DOHH2 (cell line): Measurements from ENCODE around the gene SERINC3.

Source experiments
- CTCF ChIP-seq: fragments of 200-600 bp; sonication (generic); IDR thresholded peaks from one replicate; pipeline ENCODE4 v1.5.1; 2014; ENCODE audit warnings: antibody characterized with exemption, mild to moderate bottlenecking, low read depth, low read length; ENCODE audit not compliant: poor library complexity, severe bottlenecking
- EZH2phosphoT487 ChIP-seq: fragments of 200-600 bp; sonication (generic); IDR thresholded peaks from 2 replicates; pipeline ENCODE4 v1.6.1; 2017; ENCODE audit warnings: borderline replicate concordance, mild to moderate bottlenecking, antibody characterized with exemption, low read length, moderate library complexity, mixed read lengths

GRCh38 chr20:44566018-44566417 is 44.1 kb upstream of the SERINC3 start:
- TF ChIP-seq CTCF (no peak), EZH2phosphoT487 (no peak)
